Activated naive CD4-positive, alpha-beta T cell treated with anti-CD3 and anti-CD28 coated beads for 36 hours (primary cell): ENCODE data around the gene MTURN. TPM values are rescaled to one million over a fixed set of nuclear protein-coding genes. Genes with fewer than 3 reads are reported as not detected.
"Not testable (repeated sequence)": the region's sequence is repeated elsewhere in the genome, so short reads cannot be mapped to it uniquely, and the experiment has no call there.

Source experiments
- CTCF ChIA-PET: fragments of 350-600 bp; sonication (Branson Sonifier 250); formaldehyde crosslinking; loops from one replicate; lab custom pipeline; 2021; ENCODE audit warnings: antibody characterized with exemption; lab: Charles Lee
- DNase-seq: peaks from one replicate; pipeline ENCODE4 v3.0.0-alpha.2; 2020
- H3K27ac Mint-ChIP-seq: one replicate; pipeline ENCODE4 v1.8.0; 2021; ENCODE audit warnings: mild to moderate bottlenecking, mixed read lengths
- H3K27me3 Mint-ChIP-seq: one replicate; pipeline ENCODE4 v1.8.0; 2021; ENCODE audit warnings: low read depth, mixed read lengths
- H3K36me3 Mint-ChIP-seq: one replicate; pipeline ENCODE4 v1.8.0; 2021; ENCODE audit warnings: low read depth, mixed read lengths
- H3K4me1 Mint-ChIP-seq: one replicate; pipeline ENCODE4 v1.8.0; 2021; ENCODE audit warnings: low read depth, mixed read lengths
- H3K4me3 Mint-ChIP-seq: one replicate; pipeline ENCODE4 v1.8.0; 2021; ENCODE audit warnings: mild to moderate bottlenecking, moderate library complexity, mixed read lengths
- H3K9me3 Mint-ChIP-seq: one replicate; pipeline ENCODE4 v1.8.0; 2021; ENCODE audit warnings: mixed read lengths
- intact Hi-C: fragments of 100-400 bp; cut with micrococcal nuclease; formaldehyde crosslinking; loops from one replicate; pipeline ENCODE4 v1.15.1; 2023
- total RNA-seq, 2 experiments: library from RNA; stranded (reverse); gene quantifications; one replicate each; pipeline ENCODE4 v1.2.3, GENCODE V29; 2021

The MTURN gene
- total RNA-seq, 2 experiments from 2014 or later = 5.1 to 6.3 TPM

- H3K4me3 Mint-ChIP-seq = no peak overlapping the region
- CTCF ChIA-PET = interaction anchor here (0.6 kb wide), 1 partner anchor 107 kb away, joined by 3 read pairs; no protein-coding TSS in a partner anchor
- H3K4me1 Mint-ChIP-seq = peaks cover 2% of the 10 kb centered on the region
- no peak overlapping the region for H3K27ac Mint-ChIP-seq
- no peak for DNase-seq
- H3K36me3 Mint-ChIP-seq = no peaks in the 10 kb centered on the region
- H3K9me3 Mint-ChIP-seq = peaks cover 8% of the 10 kb centered on the region
- H3K27me3 Mint-ChIP-seq = no peaks in the 10 kb centered on the region
- intact Hi-C loops = no loop called here
These were observed 52.7 kb downstream of the MTURN start for GRCh38 chr7:30187513-30187912.

- intact Hi-C loops, H3K4me3 Mint-ChIP-seq, DNase-seq: not testable (repeated sequence)
These were observed 53.6 kb downstream of the MTURN start for GRCh38 chr7:30188381-30188780.

GRCh38 chr7:30188811-30189210 lies 54.0 kb downstream of the MTURN start:
- Mint-ChIP-seq H3K4me1 (peaks cover 2% of the 10 kb centered on the region), H3K27ac (no peak overlapping the region), H3K36me3 (no peaks in the 10 kb centered on the region), H3K27me3 (no peaks in the 10 kb centered on the region), H3K4me3 (no peak overlapping the region), H3K9me3 (peaks cover 8% of the 10 kb centered on the region)
- CTCF ChIA-PET = no interaction called here
- DNase-seq = no peak
- intact Hi-C loops = no loop called here

More at GRCh38 chr7:30188381-30188780, 53.6 kb downstream of the MTURN start:
- CTCF ChIA-PET, H3K27me3 Mint-ChIP-seq, H3K36me3 Mint-ChIP-seq, H3K27ac Mint-ChIP-seq, H3K4me1 Mint-ChIP-seq, H3K9me3 Mint-ChIP-seq: not testable (repeated sequence)

GRCh38 chr7:30191809-30192208 lies 57.0 kb downstream of the MTURN start:
- Mint-ChIP-seq H3K36me3 (peaks cover 4% of the 10 kb centered on the region), H3K4me3 (no peak overlapping the region), H3K4me1 (peaks cover 2% of the 10 kb centered on the region), H3K27me3 (no peaks in the 10 kb centered on the region), H3K27ac (no peak overlapping the region), H3K9me3 (peaks cover 21% of the 10 kb centered on the region)
- intact Hi-C loops = no loop called here
- DNase-seq = no peak
- CTCF ChIA-PET = interaction anchor here (1.0 kb wide), 1 partner anchor 130 kb away, joined by 3 read pairs; no protein-coding TSS in a partner anchor

- intact Hi-C loops = no loop called here
- H3K27ac Mint-ChIP-seq = no peak overlapping the region
- CTCF ChIA-PET = no interaction called here
- peaks cover 19% of the 10 kb centered on the region for H3K9me3 Mint-ChIP-seq
- H3K36me3 Mint-ChIP-seq = peaks cover 6% of the 10 kb centered on the region
- no peak overlapping the region for H3K4me3 Mint-ChIP-seq
- no peaks in the 10 kb centered on the region for H3K27me3 Mint-ChIP-seq
- no peak for DNase-seq
- no peaks in the 10 kb centered on the region for H3K4me1 Mint-ChIP-seq
These were observed 58.7 kb downstream of the MTURN start for GRCh38 chr7:30193336-30193943.

GRCh38 chr7:30196408-30196807 lies 61.6 kb downstream of the MTURN start:
- DNase-seq = no peak
- H3K9me3 Mint-ChIP-seq = peaks cover 19% of the 10 kb centered on the region
- CTCF ChIA-PET = no interaction called here
- peaks cover 6% of the 10 kb centered on the region for H3K36me3 Mint-ChIP-seq
- H3K27me3 Mint-ChIP-seq = no peaks in the 10 kb centered on the region
- no peaks in the 10 kb centered on the region for H3K4me1 Mint-ChIP-seq
- no peak overlapping the region for H3K4me3 Mint-ChIP-seq
- intact Hi-C loops = no loop called here
- H3K27ac Mint-ChIP-seq = no peak overlapping the region

- DNase-seq = no peak
These were observed 62.7 kb downstream of the MTURN start for GRCh38 chr7:30197438-30197837.

GRCh38 chr7:30199271-30199670 lies 64.5 kb downstream of the MTURN start:
- H3K4me3 Mint-ChIP-seq = no peak overlapping the region
- CTCF ChIA-PET = no interaction called here
- peaks cover 19% of the 10 kb centered on the region for H3K9me3 Mint-ChIP-seq
- H3K27ac Mint-ChIP-seq = no peak overlapping the region
- intact Hi-C loops = no loop called here
- no peak for DNase-seq
- no peaks in the 10 kb centered on the region for H3K4me1 Mint-ChIP-seq
- no peaks in the 10 kb centered on the region for H3K27me3 Mint-ChIP-seq
- H3K36me3 Mint-ChIP-seq = peaks cover 6% of the 10 kb centered on the region

More at GRCh38 chr7:30197438-30197837, 62.7 kb downstream of the MTURN start:
- Mint-ChIP-seq H3K27me3 (no peaks in the 10 kb centered on the region), H3K4me3 (no peak overlapping the region), H3K27ac (no peak overlapping the region), H3K36me3 (peaks cover 6% of the 10 kb centered on the region), H3K4me1 (no peaks in the 10 kb centered on the region), H3K9me3 (peaks cover 19% of the 10 kb centered on the region)
- CTCF ChIA-PET = no interaction called here
- intact Hi-C loops = no loop called here

GRCh38 chr7:30200591-30200990 lies 65.8 kb downstream of the MTURN start:
- H3K27me3 Mint-ChIP-seq = no peaks in the 10 kb centered on the region
- DNase-seq = no peak
- no peak overlapping the region for H3K4me3 Mint-ChIP-seq
- H3K4me1 Mint-ChIP-seq = no peaks in the 10 kb centered on the region
- intact Hi-C loops = no loop called here
- H3K9me3 Mint-ChIP-seq = peaks cover 15% of the 10 kb centered on the region
- no peak overlapping the region for H3K27ac Mint-ChIP-seq
- peaks cover 2% of the 10 kb centered on the region for H3K36me3 Mint-ChIP-seq
- CTCF ChIA-PET = no interaction called here

GRCh38 chr7:30201161-30201666 lies 66.4 kb downstream of the MTURN start:
- intact Hi-C loops = no loop called here
- Mint-ChIP-seq H3K4me3 (no peak overlapping the region), H3K27me3 (no peaks in the 10 kb centered on the region), H3K27ac (no peak overlapping the region), H3K9me3 (peaks cover 9% of the 10 kb centered on the region), H3K4me1 (no peaks in the 10 kb centered on the region), H3K36me3 (peaks cover 2% of the 10 kb centered on the region)
- no peak for DNase-seq
- CTCF ChIA-PET = no interaction called here

- no peaks in the 10 kb centered on the region for H3K27me3 Mint-ChIP-seq
- peaks cover 3% of the 10 kb centered on the region for H3K9me3 Mint-ChIP-seq
- intact Hi-C loops = no loop called here
- no peaks in the 10 kb centered on the region for H3K4me1 Mint-ChIP-seq
- CTCF ChIA-PET = no interaction called here
- no peak for DNase-seq
- no peak overlapping the region for H3K27ac Mint-ChIP-seq
- H3K4me3 Mint-ChIP-seq = no peak overlapping the region
- H3K36me3 Mint-ChIP-seq = peaks cover under 1% of the 10 kb centered on the region
These were observed 67.1 kb downstream of the MTURN start for GRCh38 chr7:30201921-30202320.

- no peak for DNase-seq
- Mint-ChIP-seq H3K4me3 (no peak overlapping the region), H3K4me1 (no peaks in the 10 kb centered on the region), H3K27ac (no peak overlapping the region), H3K36me3 (no peaks in the 10 kb centered on the region), H3K27me3 (no peaks in the 10 kb centered on the region), H3K9me3 (no peaks in the 10 kb centered on the region)
- intact Hi-C loops = no loop called here
- CTCF ChIA-PET = interaction anchor here (0.7 kb wide), 1 partner anchor 457 kb away, joined by 3 read pairs; no protein-coding TSS in a partner anchor
These were observed 67.9 kb downstream of the MTURN start for GRCh38 chr7:30202671-30203070.

- no peak overlapping the region for H3K4me3 Mint-ChIP-seq
- no peaks in the 10 kb centered on the region for H3K27me3 Mint-ChIP-seq
- intact Hi-C loops = no loop called here
- H3K9me3 Mint-ChIP-seq = no peaks in the 10 kb centered on the region
- DNase-seq = no peak
- H3K4me1 Mint-ChIP-seq = no peaks in the 10 kb centered on the region
- CTCF ChIA-PET = no interaction called here
- no peaks in the 10 kb centered on the region for H3K36me3 Mint-ChIP-seq
- no peak overlapping the region for H3K27ac Mint-ChIP-seq
These were observed 71.7 kb downstream of the MTURN start for GRCh38 chr7:30206491-30206890.
